Activated T-helper 17 cell treated with anti-CD3 and anti-CD28 coated beads, Interleukin-2, amount 50 U/mL, for 72 hours (primary cell): ENCODE measurements around the gene ANKRD34B. TPM values are rescaled to one million over a fixed set of nuclear protein-coding genes. Genes with fewer than 3 reads are reported as not detected.
"Not testable (repeated sequence)": the region's sequence is repeated elsewhere in the genome, so short reads cannot be mapped to it uniquely, and the experiment has no call there.

ENCODE experiments used
- ATAC-seq: fragments of 150-1000 bp; cut with Tn5 transposase; replicated peaks from 2 replicates; pipeline ENCODE4 v1.10.0; 2021; ENCODE audit warnings: mild to moderate bottlenecking, moderate library complexity
- H3K27ac Mint-ChIP-seq: one replicate; pipeline ENCODE4 v1.8.0; 2022; ENCODE audit warnings: mixed read lengths
- H3K27me3 Mint-ChIP-seq: one replicate; pipeline ENCODE4 v1.8.0; 2022; ENCODE audit warnings: mixed read lengths
- H3K36me3 Mint-ChIP-seq: one replicate; pipeline ENCODE4 v1.8.0; 2022; ENCODE audit warnings: low read depth, mild to moderate bottlenecking, mixed read lengths
- H3K4me1 Mint-ChIP-seq: one replicate; pipeline ENCODE4 v1.8.0; 2022; ENCODE audit warnings: mixed read lengths
- H3K4me3 Mint-ChIP-seq: one replicate; pipeline ENCODE4 v1.8.0; 2022; ENCODE audit warnings: mild to moderate bottlenecking, mixed read lengths
- H3K9me3 Mint-ChIP-seq: one replicate; pipeline ENCODE4 v1.8.0; 2022; ENCODE audit warnings: mixed read lengths
- total RNA-seq, 2 donors: library from RNA; stranded (reverse); gene quantifications; one replicate each; pipeline ENCODE4 v1.2.3, GENCODE V29; 2022

The ANKRD34B gene
- total RNA-seq, 2 donors from 2014 or later: not detected

DNA sequence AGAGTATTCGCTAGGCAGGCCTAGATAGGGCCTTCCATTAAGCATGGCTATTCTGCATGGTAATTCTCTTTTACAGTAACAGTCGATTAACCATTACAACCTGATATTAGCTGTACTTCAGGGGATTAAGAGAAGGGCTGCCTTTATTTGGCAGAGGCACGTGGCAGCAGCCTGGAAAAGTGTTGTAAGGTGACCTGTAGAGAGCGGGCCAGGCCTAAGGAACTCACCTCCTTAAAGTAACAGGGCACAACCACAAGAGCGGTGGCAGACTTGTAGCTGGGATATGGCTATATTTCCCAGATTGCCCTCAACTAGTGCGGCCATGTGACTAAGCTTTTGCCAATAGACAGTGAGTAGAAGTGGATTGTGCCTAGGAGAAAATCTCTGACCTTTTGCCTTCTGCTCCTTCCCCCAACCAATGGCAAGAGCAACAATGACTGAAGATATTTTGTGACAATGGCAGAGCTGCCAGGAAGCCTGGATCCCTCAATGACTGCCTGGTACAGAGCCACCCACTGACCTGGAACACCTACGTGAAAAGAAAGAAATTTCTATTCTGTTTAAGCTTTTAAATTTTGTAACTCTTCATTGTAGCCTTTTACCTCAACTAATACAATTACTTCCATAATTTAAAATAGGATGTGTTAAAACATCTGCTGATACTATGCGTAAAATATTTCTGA, 18.9 kb upstream of the ANKRD34B start:
- Mint-ChIP-seq H3K4me3 (no peak overlapping the region), H3K27me3 (peaks cover 7% of the 10 kb centered on the region), H3K36me3 (no peaks in the 10 kb centered on the region), H3K27ac (no peak overlapping the region), H3K9me3 (no peaks in the 10 kb centered on the region), H3K4me1 (no peaks in the 10 kb centered on the region)
- no peak for ATAC-seq

DNA sequence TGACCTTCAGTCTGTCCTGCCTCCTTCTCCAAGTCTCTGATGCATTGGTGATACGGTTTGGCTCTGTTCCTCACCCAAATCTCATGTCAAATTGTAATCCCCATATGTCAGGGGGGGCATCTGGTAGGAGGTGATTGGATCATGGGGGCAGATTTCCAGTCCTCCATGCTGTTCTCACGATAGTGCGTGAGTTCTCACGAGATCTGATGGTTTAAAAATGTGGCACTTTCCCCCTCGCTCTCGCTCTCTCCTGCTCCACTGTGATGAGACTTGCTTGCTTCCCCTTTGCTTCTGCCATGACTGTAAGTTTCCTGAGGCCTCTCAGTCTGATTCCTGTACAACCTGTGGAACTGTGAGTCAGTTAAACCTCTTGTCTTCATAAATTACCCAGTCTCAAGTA, 14.7 kb upstream of the ANKRD34B start:
- no peaks in the 10 kb centered on the region for H3K9me3 Mint-ChIP-seq
- H3K4me3 Mint-ChIP-seq: no peak overlapping the region
- no peaks in the 10 kb centered on the region for H3K4me1 Mint-ChIP-seq
- H3K27ac Mint-ChIP-seq: no peak overlapping the region
- ATAC-seq: no peak
- H3K27me3 Mint-ChIP-seq: peaks cover 10% of the 10 kb centered on the region
- no peaks in the 10 kb centered on the region for H3K36me3 Mint-ChIP-seq

GRCh38 chr5:80580291-80580690, 10.2 kb upstream of the ANKRD34B start:
- ATAC-seq, H3K4me1 Mint-ChIP-seq: not testable (repeated sequence)

GRCh38 chr5:80579050-80579449, 9.0 kb upstream of the ANKRD34B start:
- peak overlapping the region; percentile 5 for H3K27ac Mint-ChIP-seq
- H3K4me1 Mint-ChIP-seq: no peaks in the 10 kb centered on the region
- H3K4me3 Mint-ChIP-seq: no peak overlapping the region
- ATAC-seq: no peak
- peaks cover 20% of the 10 kb centered on the region for H3K27me3 Mint-ChIP-seq
- no peaks in the 10 kb centered on the region for H3K9me3 Mint-ChIP-seq
- H3K36me3 Mint-ChIP-seq: no peaks in the 10 kb centered on the region

More at GRCh38 chr5:80580291-80580690, 10.2 kb upstream of the ANKRD34B start:
- not testable (repeated sequence) for H3K4me3 Mint-ChIP-seq, H3K9me3 Mint-ChIP-seq, H3K36me3 Mint-ChIP-seq, H3K27ac Mint-ChIP-seq
- peaks cover 18% of the 10 kb centered on the region for H3K27me3 Mint-ChIP-seq

- no peaks in the 10 kb centered on the region for H3K9me3 Mint-ChIP-seq
- H3K4me1 Mint-ChIP-seq: no peaks in the 10 kb centered on the region
- peaks cover 22% of the 10 kb centered on the region for H3K27me3 Mint-ChIP-seq
- no peak overlapping the region for H3K27ac Mint-ChIP-seq
- no peak overlapping the region for H3K4me3 Mint-ChIP-seq
- no peak for ATAC-seq
- H3K36me3 Mint-ChIP-seq: no peaks in the 10 kb centered on the region
Observed at GRCh38 chr5:80577707-80578106, 7.6 kb upstream of the ANKRD34B start.

- Mint-ChIP-seq H3K4me3 (no peak overlapping the region), H3K36me3 (no peaks in the 10 kb centered on the region), H3K27ac (no peak overlapping the region), H3K9me3 (no peaks in the 10 kb centered on the region), H3K27me3 (peaks cover 31% of the 10 kb centered on the region), H3K4me1 (no peaks in the 10 kb centered on the region)
- ATAC-seq: peak; percentile 48
Observed at GRCh38 chr5:80576383-80576782, 6.3 kb upstream of the ANKRD34B start.

- no peaks in the 10 kb centered on the region for H3K4me1 Mint-ChIP-seq
- H3K9me3 Mint-ChIP-seq: no peaks in the 10 kb centered on the region
- H3K4me3 Mint-ChIP-seq: no peak overlapping the region
- no peak for ATAC-seq
- H3K27ac Mint-ChIP-seq: no peak overlapping the region
- no peaks in the 10 kb centered on the region for H3K36me3 Mint-ChIP-seq
- peaks cover 46% of the 10 kb centered on the region for H3K27me3 Mint-ChIP-seq
Observed at GRCh38 chr5:80573062-80573461, 3.0 kb upstream of the ANKRD34B start.

GRCh38 chr5:80569086-80569960, 757 bp downstream of the ANKRD34B start:
- Mint-ChIP-seq H3K27ac (no peak overlapping the region), H3K4me1 (no peaks in the 10 kb centered on the region), H3K36me3 (no peaks in the 10 kb centered on the region), H3K4me3 (no peak overlapping the region), H3K9me3 (no peaks in the 10 kb centered on the region), H3K27me3 (peaks cover 46% of the 10 kb centered on the region)
- ATAC-seq: no peak

DNA sequence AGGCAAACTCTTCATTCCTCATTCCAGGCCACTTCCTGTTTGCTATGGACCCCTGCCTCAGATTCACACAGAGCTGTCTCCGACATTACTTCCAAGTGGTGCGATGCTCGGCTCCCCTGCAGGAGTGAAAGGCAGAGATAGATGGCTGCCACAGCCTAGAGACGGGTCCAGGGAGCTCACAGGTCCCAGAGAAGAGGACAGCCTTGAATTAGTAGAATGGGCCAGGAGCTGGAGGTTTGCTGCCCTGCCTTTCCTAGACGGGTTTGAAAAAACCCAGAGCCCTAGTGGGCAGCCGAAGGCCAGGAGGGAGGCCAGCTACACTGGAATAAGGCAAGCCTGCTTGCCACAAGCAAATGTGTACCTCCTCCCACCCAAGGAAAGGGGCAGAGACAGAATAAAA, 1.8 kb downstream of the ANKRD34B start:
- ATAC-seq: no peak
- no peak overlapping the region for H3K4me3 Mint-ChIP-seq
- H3K4me1 Mint-ChIP-seq: no peaks in the 10 kb centered on the region
- no peaks in the 10 kb centered on the region for H3K9me3 Mint-ChIP-seq
- no peaks in the 10 kb centered on the region for H3K36me3 Mint-ChIP-seq
- H3K27me3 Mint-ChIP-seq: peaks cover 45% of the 10 kb centered on the region
- no peak overlapping the region for H3K27ac Mint-ChIP-seq

DNA sequence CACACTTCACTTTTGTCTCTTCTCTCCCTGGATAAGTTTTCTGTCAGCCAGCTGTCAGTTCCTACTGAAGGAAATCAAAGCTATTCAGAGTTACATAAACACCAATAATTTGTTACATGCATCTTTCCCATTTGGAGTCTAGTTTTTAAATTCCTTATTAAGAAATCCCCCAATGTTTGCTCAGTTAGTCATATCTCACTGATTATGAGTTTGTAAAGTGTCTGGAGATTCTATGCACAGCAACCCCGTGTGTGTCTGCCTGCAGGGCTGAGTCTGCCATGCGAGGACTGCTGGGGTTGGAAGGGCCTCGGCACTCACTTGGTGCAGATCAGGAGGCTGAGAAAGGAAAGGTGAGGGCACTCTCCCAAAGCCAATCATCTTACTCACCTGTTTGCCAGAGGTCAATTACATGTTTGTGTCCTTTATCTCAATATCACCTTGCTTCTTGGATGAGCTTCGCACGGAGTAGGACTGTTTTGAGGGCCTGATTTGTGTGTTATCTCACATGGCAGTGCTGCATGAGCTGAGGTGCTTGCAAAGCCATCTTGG, 3.3 kb downstream of the ANKRD34B start:
- ATAC-seq: no peak
- peaks cover 32% of the 10 kb centered on the region for H3K27me3 Mint-ChIP-seq
- H3K9me3 Mint-ChIP-seq: no peaks in the 10 kb centered on the region
- no peaks in the 10 kb centered on the region for H3K4me1 Mint-ChIP-seq
- H3K36me3 Mint-ChIP-seq: no peaks in the 10 kb centered on the region
- no peak overlapping the region for H3K4me3 Mint-ChIP-seq
- no peak overlapping the region for H3K27ac Mint-ChIP-seq

DNA sequence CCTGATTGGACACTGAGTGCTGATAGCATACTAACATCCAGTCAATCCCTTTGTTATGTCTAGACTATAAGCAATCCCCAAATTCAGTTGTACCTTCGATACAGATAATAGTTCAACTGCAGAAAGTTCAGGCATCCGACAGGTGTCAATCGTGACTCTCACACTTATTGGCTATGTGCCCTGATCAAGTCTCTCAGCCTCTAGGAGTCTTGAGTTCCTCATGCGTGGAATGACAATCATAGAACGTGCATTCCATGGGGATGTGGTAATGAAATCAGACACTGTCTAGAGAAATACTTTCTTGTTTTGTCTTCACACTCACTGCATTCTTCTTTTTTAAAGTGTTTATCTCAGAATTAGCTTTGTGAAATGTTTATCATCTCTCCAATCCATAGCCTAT, 4.8 kb downstream of the ANKRD34B start:
- Mint-ChIP-seq H3K27me3 (peaks cover 23% of the 10 kb centered on the region), H3K27ac (no peak overlapping the region), H3K4me1 (no peaks in the 10 kb centered on the region), H3K4me3 (no peak overlapping the region), H3K9me3 (no peaks in the 10 kb centered on the region), H3K36me3 (no peaks in the 10 kb centered on the region)
- no peak for ATAC-seq

DNA sequence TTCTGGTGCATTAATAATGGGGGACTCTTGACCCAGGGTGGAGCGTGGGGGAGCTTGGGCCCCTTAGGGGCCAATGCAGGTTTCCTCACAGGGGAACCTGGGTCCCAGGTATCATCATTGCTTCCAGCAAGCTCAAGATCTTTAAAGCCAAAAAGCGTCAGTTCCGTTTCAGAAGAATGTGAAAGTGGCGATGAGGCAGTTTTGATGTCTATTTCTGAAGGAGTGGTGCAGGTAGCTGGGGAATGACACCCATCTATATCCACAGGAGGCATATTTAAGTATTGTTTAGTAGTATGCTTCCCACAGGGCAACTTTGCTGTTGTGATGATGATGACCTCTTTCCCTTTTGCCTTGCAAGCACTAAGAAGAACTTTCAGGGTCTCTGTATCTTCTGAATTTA, 10.8 kb downstream of the ANKRD34B start:
- Mint-ChIP-seq H3K9me3 (no peaks in the 10 kb centered on the region), H3K36me3 (no peaks in the 10 kb centered on the region), H3K27ac (no peak overlapping the region), H3K4me3 (no peak overlapping the region), H3K27me3 (peaks cover 27% of the 10 kb centered on the region), H3K4me1 (no peaks in the 10 kb centered on the region)
- ATAC-seq: no peak

- no peaks in the 10 kb centered on the region for H3K9me3 Mint-ChIP-seq
- H3K36me3 Mint-ChIP-seq: no peaks in the 10 kb centered on the region
- peaks cover 38% of the 10 kb centered on the region for H3K27me3 Mint-ChIP-seq
Observed at GRCh38 chr5:80555099-80555498, 15.0 kb downstream of the ANKRD34B start.

GRCh38 chr5:80554646-80555045, 15.4 kb downstream of the ANKRD34B start:
- ATAC-seq: no peak
- Mint-ChIP-seq H3K4me3 (no peak overlapping the region), H3K9me3 (no peaks in the 10 kb centered on the region), H3K4me1 (no peaks in the 10 kb centered on the region), H3K27me3 (peaks cover 40% of the 10 kb centered on the region), H3K36me3 (no peaks in the 10 kb centered on the region), H3K27ac (no peak overlapping the region)

More at GRCh38 chr5:80555099-80555498, 15.0 kb downstream of the ANKRD34B start:
- no peak overlapping the region for H3K4me3 Mint-ChIP-seq
- no peaks in the 10 kb centered on the region for H3K4me1 Mint-ChIP-seq
- H3K27ac Mint-ChIP-seq: no peak overlapping the region
- ATAC-seq: no peak

DNA sequence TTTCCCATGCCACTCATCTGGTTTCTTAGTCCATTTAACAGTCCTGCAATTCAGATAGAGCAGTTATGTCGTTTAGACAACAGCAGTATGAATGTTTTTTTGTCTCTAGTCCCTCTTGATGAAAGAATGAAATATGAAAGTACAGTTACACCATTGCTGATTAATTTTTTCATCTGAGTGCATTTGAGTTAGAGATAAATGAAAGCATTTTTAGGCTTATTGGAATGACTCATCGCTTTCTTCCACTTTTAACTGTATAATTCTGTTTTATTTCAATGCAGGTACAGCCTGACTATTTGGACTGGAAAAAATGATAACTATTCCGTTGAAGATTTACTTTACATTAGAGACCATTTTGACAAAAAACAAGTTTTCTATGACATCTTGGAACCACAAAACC, 28.7 kb downstream of the ANKRD34B start:
- Mint-ChIP-seq H3K27ac (peak overlapping the region; percentile 12), H3K27me3 (no peaks in the 10 kb centered on the region), H3K9me3 (no peaks in the 10 kb centered on the region), H3K4me1 (peaks cover 6% of the 10 kb centered on the region), H3K36me3 (no peaks in the 10 kb centered on the region), H3K4me3 (no peak overlapping the region)
- ATAC-seq: peak; percentile 52
